Frontal cortex (tissue), 4 donors: Measurements from ENCODE around the gene FA2H. TPM values are rescaled to one million over a fixed set of nuclear protein-coding genes. Genes with fewer than 3 reads are reported as not detected.

Source experiments
- DNase-seq, 2 donors: peaks; one replicate each; pipeline ENCODE4 v3.0.0; 2012; ENCODE audit warnings: low spot score in 2 of 2
- FAIRE-seq: peaks from 2 replicates; lab custom pipeline; 2012; peaks lifted over from hg19 to GRCh38; lab: Jason Lieb, UNC
- total RNA-seq: library from RNA; depleted of rRNA; stranded (reverse); fragments of >200 nt; gene quantifications from one replicate; pipeline ENCODE4 v1.2.3, GENCODE V29; 2014
- donor health status: control.
- donor health status: control.
- donor health status: control.

The FA2H gene
- total RNA-seq, 1 donor from 2014 or later = 0.41 TPM

- DNase-seq (no peak), FAIRE-seq (no peak)
These were observed 26.7 kb downstream of the FA2H start for GRCh38 chr16:74747716-74748615.

GRCh38 chr16:74745926-74746325 lies 28.7 kb downstream of the FA2H start:
- FAIRE-seq (no peak), DNase-seq (no peak)

- no peak for FAIRE-seq
- no peak for DNase-seq
These were observed 29.5 kb downstream of the FA2H start for GRCh38 chr16:74745109-74745615.

- FAIRE-seq = no peak
- DNase-seq = no peak
These were observed 30.1 kb downstream of the FA2H start for GRCh38 chr16:74744566-74744965.

- DNase-seq = no peak
- no peak for FAIRE-seq
These were observed 30.8 kb downstream of the FA2H start for GRCh38 chr16:74743668-74744299.

- no peak for FAIRE-seq
These were observed 31.5 kb downstream of the FA2H start for GRCh38 chr16:74743045-74743667.

GRCh38 chr16:74742051-74742481 lies 32.6 kb downstream of the FA2H start:
- FAIRE-seq = no peak
- DNase-seq = peak in 1 of 2 donors; percentile 44

More at GRCh38 chr16:74743045-74743667, 31.5 kb downstream of the FA2H start:
- DNase-seq = no peak

GRCh38 chr16:74740795-74741304 lies 33.8 kb downstream of the FA2H start:
- FAIRE-seq (no peak), DNase-seq (peak; percentile 63 to 73)

- FAIRE-seq (no peak), DNase-seq (no peak)
These were observed 35.3 kb downstream of the FA2H start for GRCh38 chr16:74739275-74739674.

GRCh38 chr16:74738816-74739215 lies 35.8 kb downstream of the FA2H start:
- no peak for FAIRE-seq

GRCh38 chr16:74738113-74738541 lies 36.5 kb downstream of the FA2H start:
- DNase-seq (no peak), FAIRE-seq (no peak)

More at GRCh38 chr16:74738816-74739215, 35.8 kb downstream of the FA2H start:
- no peak for DNase-seq

GRCh38 chr16:74737521-74737920 lies 37.1 kb downstream of the FA2H start:
- no peak for FAIRE-seq

GRCh38 chr16:74736531-74737157 lies 38.0 kb downstream of the FA2H start:
- FAIRE-seq = no peak
- DNase-seq = no peak

More at GRCh38 chr16:74737521-74737920, 37.1 kb downstream of the FA2H start:
- no peak for DNase-seq

GRCh38 chr16:74735554-74735953 lies 39.1 kb downstream of the FA2H start:
- no peak for DNase-seq
- no peak for FAIRE-seq

GRCh38 chr16:74735162-74735452 lies 39.5 kb downstream of the FA2H start:
- FAIRE-seq (no peak), DNase-seq (no peak)

GRCh38 chr16:74734361-74735161 lies 40.1 kb downstream of the FA2H start:
- DNase-seq = no peak
- no peak for FAIRE-seq

GRCh38 chr16:74732707-74733350 lies 41.8 kb downstream of the FA2H start:
- FAIRE-seq (no peak), DNase-seq (no peak)

- FAIRE-seq (no peak), DNase-seq (no peak)
These were observed 42.7 kb downstream of the FA2H start for GRCh38 chr16:74731853-74732477.
